ENCODE results near the gene CREBL2.

GRCh38 chr12:12648951-12649650 is 37.4 kb downstream of the CREBL2 start:
- TF ChIP-seq POLR2AphosphoS5 (IDR thresholded peaks at IDR 0.05; ENCODE audit: low read depth, low read length) (no peak), REST (IDR thresholded peaks at IDR 0.05; ENCODE audit: insufficient read depth in 1 of 2, low read depth in 2 of 2, low read length in 2 of 2) (no peak), SIN3A (IDR thresholded peaks at IDR 0.05; ENCODE audit: borderline replicate concordance, insufficient read depth, low read length) (no peak)

All from PFSK-1 (cell line).